Neural cell (in vitro differentiated cells): ENCODE data around the gene ARHGAP40.

ENCODE experiments used
- MXI1 ChIP-seq: fragments of 450-650 bp; conservative IDR thresholded peaks from 2 replicates; pipeline ENCODE4 v1.6.1; 2014; ENCODE audit warnings: antibody characterized with exemption, mild to moderate bottlenecking; ENCODE audit not compliant: poor library complexity, severe bottlenecking
- POLR2AphosphoS5 ChIP-seq: IDR thresholded peaks from 2 replicates; pipeline ENCODE4 v1.6.1; 2012
- REST ChIP-seq: IDR thresholded peaks from 2 replicates; pipeline ENCODE4 v1.6.1; 2012; ENCODE audit warnings: borderline replicate concordance
- TAF1 ChIP-seq: IDR thresholded peaks from 2 replicates; pipeline ENCODE4 v1.6.1; 2012; ENCODE audit warnings: low read depth
- TF ChIP-seq, protein P1 (sequence below): fragments of 450-650 bp; IDR thresholded peaks from 2 replicates; pipeline ENCODE4 v1.5.1; 2014; ENCODE audit warnings: antibody characterized with exemption, mild to moderate bottlenecking, moderate library complexity; ENCODE audit not compliant: poor library complexity, severe bottlenecking

DNA sequence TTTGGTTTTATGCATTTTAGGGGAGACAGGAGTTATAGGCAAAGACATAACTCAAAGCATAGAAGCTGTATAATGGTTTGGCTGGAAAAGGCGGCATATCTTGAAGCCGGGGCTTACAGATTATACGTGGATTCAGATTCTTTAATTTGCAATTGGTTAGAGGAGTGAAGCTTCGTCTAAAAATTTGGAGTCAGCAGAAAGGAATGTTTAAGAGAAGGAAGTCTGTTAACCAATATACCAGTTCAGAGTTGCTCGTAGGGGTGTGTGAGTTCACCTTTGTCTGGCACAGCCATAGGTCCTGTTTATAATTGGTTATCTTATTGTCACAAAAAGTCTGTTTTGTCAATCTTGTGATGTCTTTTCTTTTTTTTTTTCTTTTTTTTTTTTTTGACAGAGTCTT lies 8.9 kb downstream of the ARHGAP40 start:
- TF ChIP-seq, protein P1, sequence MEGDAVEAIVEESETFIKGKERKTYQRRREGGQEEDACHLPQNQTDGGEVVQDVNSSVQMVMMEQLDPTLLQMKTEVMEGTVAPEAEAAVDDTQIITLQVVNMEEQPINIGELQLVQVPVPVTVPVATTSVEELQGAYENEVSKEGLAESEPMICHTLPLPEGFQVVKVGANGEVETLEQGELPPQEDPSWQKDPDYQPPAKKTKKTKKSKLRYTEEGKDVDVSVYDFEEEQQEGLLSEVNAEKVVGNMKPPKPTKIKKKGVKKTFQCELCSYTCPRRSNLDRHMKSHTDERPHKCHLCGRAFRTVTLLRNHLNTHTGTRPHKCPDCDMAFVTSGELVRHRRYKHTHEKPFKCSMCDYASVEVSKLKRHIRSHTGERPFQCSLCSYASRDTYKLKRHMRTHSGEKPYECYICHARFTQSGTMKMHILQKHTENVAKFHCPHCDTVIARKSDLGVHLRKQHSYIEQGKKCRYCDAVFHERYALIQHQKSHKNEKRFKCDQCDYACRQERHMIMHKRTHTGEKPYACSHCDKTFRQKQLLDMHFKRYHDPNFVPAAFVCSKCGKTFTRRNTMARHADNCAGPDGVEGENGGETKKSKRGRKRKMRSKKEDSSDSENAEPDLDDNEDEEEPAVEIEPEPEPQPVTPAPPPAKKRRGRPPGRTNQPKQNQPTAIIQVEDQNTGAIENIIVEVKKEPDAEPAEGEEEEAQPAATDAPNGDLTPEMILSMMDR: no peak
- TF ChIP-seq REST (no peak), POLR2AphosphoS5 (no peak), TAF1 (no peak), MXI1 (no peak)
